Fibroblast of villous mesenchyme (primary cell): ENCODE measurements around the gene LINGO4. TPM values are rescaled to one million over a fixed set of nuclear protein-coding genes. Genes with fewer than 3 reads are reported as not detected.
A peak's percentile ranks its signal among the peaks of the same experiment; 100 is the strongest.

ENCODE experiments used
- DNase-seq: peaks from one replicate; pipeline ENCODE4 v3.0.0-alpha.2; 2010; ENCODE audit warnings: low read depth
- H3K4me3 ChIP-seq: 2 replicates; pipeline ENCODE4 v1.5.1; 2011; ENCODE audit warnings: low read depth, mild to moderate bottlenecking, low read length
- CTCF ChIP-seq: IDR thresholded peaks from 2 replicates; pipeline ENCODE4 v1.5.1; 2012; ENCODE audit warnings: low read depth, mild to moderate bottlenecking, low read length; ENCODE audit not compliant: insufficient read depth
- total RNA-seq: library from RNA; depleted of rRNA; stranded (reverse); fragments of >200 nt; gene quantifications from 2 replicates; pipeline ENCODE4 v1.2.3, GENCODE V29; 2012

The LINGO4 gene
- total RNA-seq, 1 donor, result not detected

- no peak for DNase-seq
- TF ChIP-seq CTCF, result no peak
- no peak overlapping the region for H3K4me3 ChIP-seq
These were observed 24.3 kb upstream of the LINGO4 start for GRCh38 chr1:151829352-151830046.

GRCh38 chr1:151828921-151829320, 23.7 kb upstream of the LINGO4 start:
- TF ChIP-seq CTCF, result no peak
- peak; percentile 17 for DNase-seq

GRCh38 chr1:151827853-151828252, 22.6 kb upstream of the LINGO4 start:
- H3K4me3 ChIP-seq, result no peak overlapping the region
- no peak for DNase-seq
- no peak for TF ChIP-seq CTCF

More at GRCh38 chr1:151828921-151829320, 23.7 kb upstream of the LINGO4 start:
- no peak overlapping the region for H3K4me3 ChIP-seq

GRCh38 chr1:151825751-151826660, 20.8 kb upstream of the LINGO4 start:
- TF ChIP-seq CTCF, result no peak
- no peak for DNase-seq
- H3K4me3 ChIP-seq, result no peak overlapping the region

- no peak for DNase-seq
- no peak for TF ChIP-seq CTCF
- H3K4me3 ChIP-seq, result no peak overlapping the region
These were observed 20.0 kb upstream of the LINGO4 start for GRCh38 chr1:151825204-151825603.

GRCh38 chr1:151823175-151823574, 18.0 kb upstream of the LINGO4 start:
- no peak overlapping the region for H3K4me3 ChIP-seq
- TF ChIP-seq CTCF, result no peak
- DNase-seq, result no peak
